HG03432 (cell line): ENCODE results near the gene RBMY1F.
"Not testable (repeated sequence)": the region's sequence is repeated elsewhere in the genome, so short reads cannot be mapped to it uniquely, and the experiment has no call there.

Experiments
- ATAC-seq: cut with Tn5 transposase; IDR thresholded peaks from one replicate; pipeline ENCODE4 v1.9.1; 2021; ENCODE audit warnings: mild to moderate bottlenecking, moderate library complexity; ENCODE audit not compliant: unreplicated experiment

Gene RBMY1F

DNA sequence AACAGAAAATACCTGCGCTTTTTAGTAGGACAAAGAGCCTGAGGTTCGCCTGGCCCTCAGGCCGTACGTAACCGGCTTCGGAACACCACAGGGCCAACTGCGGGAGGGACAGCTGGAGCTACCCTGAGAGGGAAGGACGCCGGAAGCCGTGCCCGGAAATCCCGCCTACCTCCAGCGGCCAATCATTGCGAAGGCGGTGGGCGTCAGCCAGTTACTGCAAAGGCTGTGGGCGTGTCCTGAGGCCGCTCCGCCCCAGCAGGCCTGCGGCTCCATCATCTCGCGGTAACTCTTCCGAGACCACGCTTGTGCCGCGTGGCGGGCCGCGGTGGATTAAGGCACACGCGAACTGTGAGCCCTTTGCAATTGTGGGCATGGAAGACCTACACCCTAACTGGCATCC is at the start of gene RBMY1F:
Gene RBMY1F (minus strand): TSS at position 101 of the 400 bp plus-strand sequence. CDS start 1,954 bp downstream, outside the sequence.
- not testable (repeated sequence) for ATAC-seq

DNA sequence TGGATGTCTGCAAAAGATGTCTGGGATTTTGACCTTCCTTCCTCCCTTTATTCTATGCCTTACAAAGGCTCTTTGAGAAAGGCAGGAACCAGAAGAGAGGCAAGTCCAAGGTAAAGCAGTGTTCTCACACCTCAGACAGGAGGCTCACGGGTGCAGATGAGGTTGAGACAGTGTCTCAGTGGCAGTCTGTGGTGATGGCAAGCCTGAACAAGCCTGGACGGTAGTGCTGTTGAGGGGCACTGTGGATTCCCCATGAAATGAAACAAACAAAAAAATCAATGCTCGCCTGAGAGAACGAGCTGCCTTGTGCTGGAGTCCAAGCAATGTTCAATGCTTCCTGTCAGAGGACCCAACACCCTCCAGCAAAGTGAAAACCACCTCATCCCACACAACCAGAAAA is 31.6 kb downstream of the RBMY1F start:
- peak; percentile 50 for ATAC-seq

DNA sequence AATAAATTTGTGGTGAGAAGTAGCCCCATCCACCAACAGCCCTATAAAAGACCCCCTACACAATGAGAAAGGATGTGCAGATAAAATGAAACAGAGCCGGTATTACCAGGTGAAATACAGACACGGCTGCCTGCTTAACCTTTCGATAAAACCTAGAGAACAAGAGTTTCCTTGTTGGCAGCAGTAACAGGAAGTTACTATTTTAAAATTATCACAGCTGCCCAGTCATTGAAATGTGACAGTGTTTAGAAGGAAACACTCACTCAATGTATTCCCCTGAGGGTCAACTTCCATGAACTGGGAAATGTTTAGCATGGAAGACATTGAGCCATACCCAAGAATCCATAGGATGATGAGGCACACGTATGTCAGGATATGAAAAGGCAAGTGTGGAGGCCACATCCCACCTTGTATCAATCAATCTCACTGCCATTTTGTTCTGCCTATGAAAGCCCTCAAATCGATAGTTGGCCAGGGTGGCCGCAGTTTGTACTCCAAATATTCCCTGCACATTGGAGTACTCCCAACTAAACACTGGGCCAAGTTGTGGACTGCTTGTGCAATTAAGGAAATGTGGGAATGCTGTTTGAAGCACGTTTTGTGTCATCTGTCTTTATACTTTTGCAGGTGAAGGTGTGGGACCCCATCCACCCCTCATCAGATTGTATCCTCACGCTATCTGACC is 41.6 kb downstream of the RBMY1F start:
- ATAC-seq: not testable (repeated sequence)

DNA sequence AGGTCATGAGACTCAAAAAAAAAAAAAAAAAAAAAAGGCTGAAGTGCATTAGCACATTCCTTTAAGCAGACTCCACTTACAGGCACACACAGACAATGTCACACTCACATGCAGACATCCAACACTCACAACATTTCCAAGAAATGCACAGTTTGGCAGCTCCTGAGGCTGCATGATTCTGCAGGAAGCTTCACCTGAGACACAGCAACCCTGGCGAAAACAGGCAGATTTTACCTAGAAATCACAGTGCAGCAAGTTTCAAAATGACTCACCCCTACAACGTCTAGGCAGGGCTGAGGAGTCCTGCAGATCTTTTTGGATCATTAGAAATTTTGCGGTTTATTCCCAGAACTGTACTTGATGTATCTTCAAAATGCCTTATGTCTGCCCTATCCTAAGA is 48.0 kb downstream of the RBMY1F start:
- ATAC-seq: not testable (repeated sequence)

DNA sequence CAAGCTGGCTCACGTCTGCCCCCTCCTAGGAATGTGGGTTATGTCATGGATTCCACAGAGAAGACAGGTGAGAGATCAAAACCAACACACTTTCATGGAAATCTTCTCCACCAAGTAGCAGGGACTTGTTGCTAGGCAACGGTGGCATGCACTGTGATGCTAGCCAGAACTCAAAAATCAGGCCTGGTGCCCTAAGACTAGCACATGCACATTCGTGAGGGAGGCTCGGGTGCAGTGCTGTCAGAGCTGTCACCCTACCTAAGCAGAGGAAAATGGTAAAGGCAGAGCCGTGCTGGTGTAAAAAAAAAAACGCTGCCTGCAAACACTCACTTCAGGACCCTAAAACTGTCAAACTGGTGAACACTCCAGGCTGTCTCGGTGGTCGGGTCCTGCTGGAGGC is 52.2 kb downstream of the RBMY1F start:
- ATAC-seq: not testable (repeated sequence)
